Embryonic facial prominence (tissue), 1 donor: ENCODE measurements around the gene DLG5.

Source experiments
- DNase-seq: peaks from one replicate; pipeline ENCODE4 v3.0.0-alpha.2; 2016; ENCODE audit errors: extremely low spot score

The DLG5 gene

DNA sequence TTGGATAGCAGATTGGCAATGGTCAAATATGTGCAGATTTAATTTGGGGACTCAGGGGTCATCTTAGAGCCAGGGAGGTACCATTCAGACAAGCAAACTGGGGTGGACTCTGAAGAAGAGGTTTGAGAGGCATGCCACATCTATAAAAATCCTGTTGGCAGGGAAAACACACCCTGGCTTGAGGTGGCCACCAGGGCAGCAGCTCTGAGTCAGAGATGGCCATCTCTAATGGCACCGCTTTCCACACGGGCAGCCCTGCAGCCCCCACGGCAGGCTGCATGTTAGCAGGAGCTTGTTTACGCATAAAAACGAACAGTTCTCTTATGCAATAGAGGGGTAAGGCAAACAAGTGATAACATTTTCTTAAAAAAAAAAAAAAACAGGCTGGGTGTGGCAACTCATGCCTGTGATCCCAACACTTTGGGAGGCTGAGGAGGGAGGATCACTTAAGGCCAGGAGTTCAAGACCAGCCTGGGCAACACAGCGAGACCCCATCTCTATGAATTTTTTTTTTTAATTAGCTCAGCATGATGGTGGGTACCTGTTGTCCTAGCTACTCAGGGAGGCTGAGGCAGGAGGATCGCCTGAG lies 14.9 kb downstream of the DLG5 start:
- DNase-seq: no peak

- DNase-seq: no peak
Observed at GRCh38 chr10:77910524-77911145, 15.9 kb downstream of the DLG5 start.

DNA sequence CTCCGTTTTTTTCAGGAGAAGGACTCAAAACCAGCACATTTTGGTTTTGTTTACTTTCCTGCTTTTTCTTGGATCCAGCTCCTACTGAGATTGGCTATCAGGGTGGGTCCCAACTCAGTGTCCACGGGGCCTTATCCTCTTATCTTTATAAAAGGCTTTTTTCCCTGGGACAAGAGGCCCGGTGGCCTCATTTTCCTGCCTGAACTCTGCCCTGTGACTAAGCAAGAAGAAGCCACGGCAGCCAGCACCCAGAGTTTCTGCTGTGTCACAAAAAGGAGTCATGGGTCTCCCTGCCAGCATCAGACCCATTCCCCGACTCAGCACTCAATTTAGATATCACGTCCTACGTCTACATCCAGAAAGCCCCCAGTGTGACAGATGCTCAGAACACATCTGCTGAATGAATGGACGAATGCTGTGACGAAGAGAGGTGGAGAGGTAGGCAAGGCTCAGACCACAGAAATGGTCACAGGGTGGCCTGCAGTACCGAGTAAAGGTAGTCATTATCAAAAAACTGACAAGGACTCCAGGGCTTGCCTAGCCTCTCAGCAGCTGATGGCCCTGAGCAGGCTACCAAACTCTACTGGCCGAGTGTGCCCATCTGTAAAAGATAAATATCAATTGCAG lies 16.7 kb downstream of the DLG5 start:
- DNase-seq: no peak

DNA sequence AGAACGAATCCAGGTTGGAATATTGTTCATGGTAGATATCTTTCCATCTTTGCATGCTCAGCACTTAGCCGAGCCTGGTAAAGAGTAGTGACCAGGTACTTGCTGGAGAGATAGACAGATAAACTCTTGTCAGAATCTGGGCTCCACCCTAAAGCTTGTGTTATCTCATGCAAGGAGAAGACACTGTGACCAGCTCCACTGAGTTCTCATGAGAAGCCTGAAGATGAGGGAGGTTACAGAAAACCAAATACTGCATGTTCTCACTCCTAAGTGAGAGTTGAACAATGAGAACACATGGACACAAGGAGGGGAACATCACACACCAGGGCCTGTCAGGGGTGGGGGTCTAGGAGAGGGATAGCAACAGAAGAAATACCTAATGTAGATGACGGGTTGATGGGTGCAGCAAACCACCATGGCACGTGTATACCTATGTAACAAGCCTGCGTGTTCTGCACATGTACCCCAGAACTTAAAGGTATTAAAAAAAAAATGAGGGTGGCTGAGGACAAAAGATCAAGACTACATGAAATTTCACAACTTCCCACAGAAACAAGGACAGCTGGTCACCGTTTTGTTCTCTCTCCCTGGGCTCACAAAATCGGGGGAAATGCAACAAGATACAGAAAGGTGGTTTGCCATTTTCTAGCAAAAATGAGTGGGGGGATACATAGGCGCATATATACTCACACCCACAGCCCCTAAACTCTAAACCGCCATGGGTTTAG lies 17.4 kb downstream of the DLG5 start:
- no peak for DNase-seq

GRCh38 chr10:77907900-77908717 lies 18.4 kb downstream of the DLG5 start:
- no peak for DNase-seq

- DNase-seq: no peak
Observed at GRCh38 chr10:77907462-77907861, 19.1 kb downstream of the DLG5 start.

DNA sequence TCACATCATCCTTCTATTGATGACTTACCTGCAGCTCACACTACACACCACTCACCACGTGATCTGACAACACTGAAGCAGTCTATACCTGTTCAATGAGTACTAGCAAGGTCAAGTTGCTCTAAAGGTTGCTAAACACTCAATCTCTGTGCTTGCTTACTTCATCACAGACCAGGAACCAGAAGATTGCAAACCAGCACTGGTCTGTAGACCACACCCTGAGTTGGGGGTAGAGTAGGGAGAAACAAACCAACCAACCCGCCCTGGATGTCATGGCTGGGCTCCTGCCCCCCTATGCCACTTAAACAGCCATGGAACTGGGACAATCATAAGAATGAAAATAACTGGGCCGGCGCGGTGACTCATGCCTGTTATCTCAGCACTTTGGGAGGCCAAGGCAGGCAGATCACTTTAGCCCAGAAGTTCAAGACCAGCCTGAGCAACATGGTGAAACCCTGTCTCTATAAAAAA lies 19.6 kb downstream of the DLG5 start:
- DNase-seq: no peak

DNA sequence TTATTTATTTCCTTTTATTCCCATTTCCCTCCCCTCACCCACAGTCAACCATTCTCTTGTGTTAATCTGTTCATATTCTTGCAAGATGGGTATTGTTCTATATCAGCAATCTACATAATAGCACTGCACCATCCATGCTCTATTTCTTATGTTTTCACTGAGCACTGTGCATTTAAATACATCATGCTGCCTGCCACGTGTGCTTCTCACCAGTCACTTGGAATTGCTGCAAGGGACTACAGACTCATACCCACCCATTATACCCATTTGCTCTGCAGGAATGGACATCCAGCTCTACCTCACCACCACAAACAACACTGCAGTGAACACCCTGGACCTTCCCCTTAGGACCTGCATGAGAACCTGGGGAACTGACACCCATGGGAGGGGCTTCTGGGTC lies 20.8 kb downstream of the DLG5 start:
- no peak for DNase-seq

GRCh38 chr10:77905086-77905748 lies 21.3 kb downstream of the DLG5 start:
- no peak for DNase-seq

DNA sequence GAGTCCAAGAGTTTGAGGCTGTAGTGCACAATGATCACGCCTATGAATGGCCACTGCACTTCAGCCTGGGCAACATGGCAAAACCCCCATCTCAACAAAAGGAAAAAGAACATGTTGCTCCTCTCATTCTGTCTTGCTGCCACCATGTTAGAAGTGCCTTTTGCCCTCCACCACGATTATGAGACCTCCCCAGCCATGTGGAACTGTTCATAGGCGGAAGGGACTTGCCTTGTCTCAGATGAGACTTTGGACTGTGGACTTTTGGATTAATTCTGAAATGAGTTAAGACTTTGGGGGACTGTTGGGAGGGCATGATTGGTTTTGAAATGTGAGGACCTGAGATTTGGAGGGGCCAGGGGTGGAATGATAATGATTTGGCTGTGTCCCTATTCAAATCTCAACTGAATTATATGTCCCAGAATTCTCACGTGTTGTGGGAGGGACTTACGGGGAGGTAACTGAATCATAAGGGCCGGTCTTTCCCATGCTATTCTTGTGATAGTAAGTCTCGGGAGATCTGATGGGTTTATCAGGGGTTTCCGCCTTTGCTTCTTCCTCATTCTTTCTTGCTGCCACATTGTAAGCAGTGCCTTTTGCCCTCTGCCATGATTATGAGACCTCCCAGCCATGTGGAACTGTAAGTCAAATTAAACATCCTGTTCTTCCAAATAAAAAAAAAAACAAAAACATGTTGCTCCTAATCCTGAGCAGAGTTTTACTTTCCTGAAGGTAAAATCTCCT lies 22.3 kb downstream of the DLG5 start:
- DNase-seq: no peak

DNA sequence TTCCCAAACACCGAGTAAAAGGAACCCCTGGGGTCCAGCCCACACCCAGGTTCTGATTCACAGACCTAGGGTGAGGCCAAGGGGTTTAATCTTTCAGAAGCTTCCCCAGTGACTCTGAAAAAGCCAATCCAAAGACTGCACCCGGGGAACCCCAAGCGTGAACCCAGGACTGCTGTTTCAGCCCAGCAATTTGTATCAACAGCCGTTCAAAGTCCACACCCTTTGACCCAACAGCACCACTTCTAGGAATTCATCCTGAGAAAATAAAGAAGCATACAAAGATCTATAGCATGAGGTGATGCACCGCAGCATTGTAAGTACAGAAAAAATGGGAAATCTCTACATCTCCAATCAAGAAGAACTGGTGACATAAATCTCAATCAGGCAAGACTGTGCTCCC lies 24.4 kb downstream of the DLG5 start:
- DNase-seq: no peak

GRCh38 chr10:77901743-77902142 lies 24.8 kb downstream of the DLG5 start:
- no peak for DNase-seq

DNA sequence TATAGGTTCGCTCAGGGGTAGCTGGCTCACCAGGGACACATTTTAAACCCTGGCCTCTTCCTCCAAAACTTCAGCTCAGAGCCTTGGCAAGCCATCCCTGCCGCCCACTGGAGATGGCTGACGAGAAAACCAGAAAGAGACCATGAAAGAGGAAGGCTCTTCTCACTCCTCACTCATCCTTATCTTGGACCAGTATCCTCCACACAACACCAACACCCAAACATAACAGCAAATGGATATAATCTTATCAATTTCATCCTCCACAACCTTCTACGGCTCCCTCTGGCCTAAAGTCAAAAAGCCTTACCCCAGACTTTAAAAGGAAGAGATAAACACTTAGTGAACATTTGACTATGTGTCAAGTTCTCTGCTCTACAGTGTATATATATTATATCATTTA lies 26.9 kb downstream of the DLG5 start:
- no peak for DNase-seq

- DNase-seq: no peak
Observed at GRCh38 chr10:77899080-77899477, 27.5 kb downstream of the DLG5 start.

GRCh38 chr10:77898323-77899079 lies 28.1 kb downstream of the DLG5 start:
- DNase-seq: no peak

- no peak for DNase-seq
Observed at GRCh38 chr10:77896058-77896457, 30.5 kb downstream of the DLG5 start.

DNA sequence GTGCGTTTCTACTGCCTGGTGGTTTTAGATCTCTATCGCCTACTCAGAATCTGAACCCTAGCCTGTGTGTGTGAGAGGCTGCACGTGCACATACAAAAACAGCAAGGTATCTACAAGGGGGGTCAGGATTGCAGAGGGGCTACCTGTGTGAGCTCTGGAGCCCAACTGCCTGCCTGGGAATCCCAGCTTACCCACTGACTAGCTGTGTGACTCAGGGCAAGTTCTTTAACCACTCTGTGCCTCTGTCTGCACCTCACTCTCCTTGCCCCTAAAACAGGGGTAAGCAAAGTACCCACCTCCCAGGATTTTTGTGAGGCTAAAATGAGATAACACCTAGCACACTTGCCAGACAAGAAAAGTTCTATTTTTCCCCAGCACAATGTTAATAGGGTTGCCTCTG lies 32.5 kb downstream of the DLG5 start:
- DNase-seq: no peak

DNA sequence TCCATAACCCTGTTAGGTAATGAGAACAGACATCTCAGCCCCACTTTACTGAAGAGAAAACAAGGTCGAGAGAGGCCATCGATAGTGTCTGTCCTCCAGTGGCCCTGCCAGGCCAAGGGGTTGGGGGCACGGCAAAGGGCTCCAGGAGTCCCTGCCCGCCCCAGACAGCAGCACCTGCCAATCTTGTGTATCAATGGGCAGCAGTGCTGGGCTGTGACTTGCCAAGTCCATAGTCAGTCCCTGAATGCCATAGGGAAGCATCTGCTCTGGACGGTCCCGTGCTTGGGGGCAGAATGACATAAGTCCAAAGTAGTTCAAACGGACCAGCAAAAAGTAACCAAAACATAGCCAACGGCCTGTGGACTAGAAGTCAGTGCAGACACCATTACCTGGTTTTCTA lies 33.2 kb downstream of the DLG5 start:
- DNase-seq: no peak

DNA sequence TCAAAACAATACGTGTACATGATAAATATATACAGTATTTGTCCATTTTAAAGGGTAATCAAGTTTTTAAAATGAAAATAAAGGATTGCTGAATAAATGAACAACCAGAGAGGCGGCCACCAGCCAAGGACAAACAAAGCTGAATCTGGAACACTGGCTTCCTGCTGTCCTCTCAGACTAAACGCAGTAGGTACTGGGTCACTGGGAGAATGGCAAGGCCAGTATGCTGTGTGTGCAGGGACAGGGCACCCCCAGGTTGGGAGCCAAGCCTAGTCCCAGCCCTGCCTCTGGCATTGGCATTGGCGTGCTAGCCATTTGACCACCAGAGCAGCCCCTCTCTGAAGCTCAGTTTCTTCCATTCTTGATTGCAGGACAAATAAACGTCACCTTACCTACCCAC lies 33.8 kb downstream of the DLG5 start:
- no peak for DNase-seq
